OCI-LY1 (cell line): ENCODE measurements around the gene LMOD3.

Experiments used
- H2AFZ ChIP-seq: fragments of 200-600 bp; sonication (generic), shearing (Covaris generic); 2 replicates; pipeline ENCODE4 v1.6.0; 2014; ENCODE audit warnings: antibody characterized with exemption, mild to moderate bottlenecking, low read length
- H3F3A ChIP-seq: fragments of 200-600 bp; sonication (generic), shearing (Covaris generic); 2 replicates; pipeline ENCODE4 v1.6.0; 2014; ENCODE audit warnings: mild to moderate bottlenecking, antibody characterized with exemption, low read length, moderate library complexity; ENCODE audit not compliant: insufficient read depth
- H3K27ac ChIP-seq: fragments of 200-600 bp; sonication (generic); 2 replicates; pipeline ENCODE4 v1.5.1; 2014; ENCODE audit warnings: low read length, mixed run types, mild to moderate bottlenecking, low read depth; ENCODE audit not compliant: poor library complexity, severe bottlenecking
- H3K27me3 ChIP-seq: fragments of 200-600 bp; sonication (generic); 2 replicates; pipeline ENCODE4 v1.6.0; 2014; ENCODE audit warnings: antibody characterized with exemption, mild to moderate bottlenecking, low read length, moderate library complexity; ENCODE audit not compliant: insufficient read depth
- H3K36me3 ChIP-seq: fragments of 200-600 bp; sonication (generic); 2 replicates; pipeline ENCODE4 v1.6.1; 2014; ENCODE audit warnings: mild to moderate bottlenecking, antibody characterized with exemption, low read length, moderate library complexity, mixed read lengths; ENCODE audit not compliant: insufficient read depth
- H3K4me1 ChIP-seq: fragments of 200-600 bp; sonication (generic); 2 replicates; pipeline ENCODE4 v1.5.1; 2014; ENCODE audit warnings: mild to moderate bottlenecking, low read length, moderate library complexity; ENCODE audit not compliant: insufficient read depth, severe bottlenecking
- H3K4me2 ChIP-seq: fragments of 200-600 bp; sonication (generic), shearing (Covaris generic); 2 replicates; pipeline ENCODE4 v1.6.1; 2014; ENCODE audit warnings: low read length
- H3K4me3 ChIP-seq: fragments of 200-600 bp; sonication (generic); 2 replicates; pipeline ENCODE4 v1.5.1; 2014; ENCODE audit warnings: low read length, low read depth, mild to moderate bottlenecking, mixed read lengths; ENCODE audit not compliant: poor library complexity, severe bottlenecking
- H3K79me2 ChIP-seq: fragments of 200-600 bp; shearing (Covaris generic); 2 replicates; pipeline ENCODE4 v1.6.1; 2016; ENCODE audit warnings: mixed run types, low read length, mixed read lengths; ENCODE audit not compliant: insufficient read depth
- H3K9ac ChIP-seq: fragments of 200-600 bp; sonication (generic), shearing (Covaris generic); 2 replicates; pipeline ENCODE4 v1.6.1; 2014; ENCODE audit warnings: mild to moderate bottlenecking, low read length, mixed read lengths
- H3K9me2 ChIP-seq: fragments of 200-600 bp; sonication (generic), shearing (Covaris generic); 2 replicates; pipeline ENCODE4 v1.6.1; 2014; ENCODE audit warnings: low read depth, mild to moderate bottlenecking, low read length, mixed read lengths
- H3K9me3 ChIP-seq: fragments of 200-600 bp; shearing (Covaris generic); 2 replicates; pipeline ENCODE4 v1.6.1; 2014; ENCODE audit warnings: low read length, mixed read lengths
- H4K20me1 ChIP-seq: fragments of 200-600 bp; sonication (generic), shearing (Covaris generic); 2 replicates; pipeline ENCODE4 v1.6.0; 2016; ENCODE audit warnings: mild to moderate bottlenecking, low read length; ENCODE audit not compliant: insufficient read depth
- CTCF ChIP-seq: fragments of 200-600 bp; sonication (generic), shearing (Covaris generic); IDR thresholded peaks from 2 replicates; pipeline ENCODE4 v1.5.1; 2017; ENCODE audit warnings: mild to moderate bottlenecking, antibody characterized with exemption, low read length, moderate library complexity, mixed read lengths
- EZH2 ChIP-seq: fragments of 200-600 bp; sonication (generic), shearing (Covaris generic); IDR thresholded peaks from 2 replicates; pipeline ENCODE4 v1.8.0; 2017; ENCODE audit warnings: borderline replicate concordance, mixed run types, mild to moderate bottlenecking, antibody characterized with exemption, low read length, moderate library complexity, mixed read lengths

LMOD3 gene

GRCh38 chr3:69115731-69116130, 6.7 kb downstream of the LMOD3 start:
- Histone ChIP-seq H3K4me3 (no peak overlapping the region), H3K27ac (no peak overlapping the region), H4K20me1 (no peaks in the 10 kb centered on the region)

GRCh38 chr3:69113536-69113935, 8.9 kb downstream of the LMOD3 start:
- Histone ChIP-seq H3F3A (no peaks in the 10 kb centered on the region), H3K4me3 (no peak overlapping the region), H3K9me3 (no peaks in the 10 kb centered on the region), H3K27me3 (no peaks in the 10 kb centered on the region), H3K4me1 (no peaks in the 10 kb centered on the region), H3K27ac (no peak overlapping the region), H4K20me1 (no peaks in the 10 kb centered on the region), H3K9me2 (no peaks in the 10 kb centered on the region), H2AFZ (no peak overlapping the region), H3K9ac (no peak overlapping the region), H3K4me2 (no peak overlapping the region), H3K36me3 (no peaks in the 10 kb centered on the region), H3K79me2 (no peaks in the 10 kb centered on the region)
- no peak for TF ChIP-seq CTCF
- TF ChIP-seq EZH2 = no peak

More at GRCh38 chr3:69115731-69116130, 6.7 kb downstream of the LMOD3 start:
- Histone ChIP-seq H3K4me1 (no peaks in the 10 kb centered on the region), H3K9me3 (no peaks in the 10 kb centered on the region), H3F3A (no peaks in the 10 kb centered on the region), H2AFZ (no peak overlapping the region), H3K9me2 (no peaks in the 10 kb centered on the region), H3K27me3 (no peaks in the 10 kb centered on the region), H3K4me2 (no peak overlapping the region), H3K79me2 (no peaks in the 10 kb centered on the region), H3K9ac (no peak overlapping the region), H3K36me3 (no peaks in the 10 kb centered on the region)
- TF ChIP-seq CTCF (no peak), EZH2 (no peak)

GRCh38 chr3:69110941-69111546, 11.4 kb downstream of the LMOD3 start:
- Histone ChIP-seq H3K9me2 (no peaks in the 10 kb centered on the region), H3K27me3 (no peaks in the 10 kb centered on the region), H4K20me1 (no peaks in the 10 kb centered on the region), H3K27ac (no peak overlapping the region), H3K79me2 (no peaks in the 10 kb centered on the region), H3K36me3 (no peaks in the 10 kb centered on the region), H3K4me3 (no peak overlapping the region), H3F3A (no peaks in the 10 kb centered on the region), H3K9me3 (no peaks in the 10 kb centered on the region), H3K4me2 (no peak overlapping the region), H3K4me1 (no peaks in the 10 kb centered on the region), H2AFZ (no peak overlapping the region), H3K9ac (no peak overlapping the region)
- TF ChIP-seq CTCF = no peak
- no peak for TF ChIP-seq EZH2
